GM18867 (cell line): ENCODE data around the gene AK9.
"Not testable (repeated sequence)": the region's sequence is repeated elsewhere in the genome, so short reads cannot be mapped to it uniquely, and the experiment has no call there.

Experiments used
- ATAC-seq: cut with Tn5 transposase; IDR thresholded peaks from one replicate; pipeline ENCODE4 v1.9.1; 2021; ENCODE audit warnings: mild to moderate bottlenecking, moderate library complexity; ENCODE audit not compliant: unreplicated experiment

Gene AK9

GRCh38 chr6:109690737-109691621 lies at the start of gene AK9, which contains the start of gene FIG4:
Gene AK9, minus strand, starts transcription at chr6:109691202. Its CDS starts 15,457 bp downstream, at chr6:109675745.
Gene FIG4, plus strand, starts transcription at chr6:109691296. Its CDS starts 140 bp downstream, at chr6:109691436.
- ATAC-seq: peak; percentile 95

DNA sequence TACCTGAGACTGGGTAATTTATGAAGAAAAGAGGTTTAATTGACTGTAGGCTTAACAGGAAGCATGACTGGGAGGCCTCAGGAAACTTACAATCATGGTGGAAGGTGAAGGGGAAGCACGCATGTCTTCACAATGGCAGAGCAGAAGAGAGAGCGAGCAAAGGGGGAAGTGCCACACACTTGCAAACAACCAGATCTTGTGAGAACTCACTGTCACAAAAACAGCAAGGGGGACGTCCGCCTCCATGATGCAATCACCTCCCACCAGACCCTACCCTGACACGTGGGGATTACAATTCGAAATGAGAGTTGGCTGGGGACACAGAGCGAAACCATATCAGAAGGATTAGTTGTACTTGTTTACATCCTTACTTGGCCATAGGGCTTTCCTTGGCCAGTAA lies 49.8 kb upstream of the AK9 start:
- ATAC-seq: no peak

DNA sequence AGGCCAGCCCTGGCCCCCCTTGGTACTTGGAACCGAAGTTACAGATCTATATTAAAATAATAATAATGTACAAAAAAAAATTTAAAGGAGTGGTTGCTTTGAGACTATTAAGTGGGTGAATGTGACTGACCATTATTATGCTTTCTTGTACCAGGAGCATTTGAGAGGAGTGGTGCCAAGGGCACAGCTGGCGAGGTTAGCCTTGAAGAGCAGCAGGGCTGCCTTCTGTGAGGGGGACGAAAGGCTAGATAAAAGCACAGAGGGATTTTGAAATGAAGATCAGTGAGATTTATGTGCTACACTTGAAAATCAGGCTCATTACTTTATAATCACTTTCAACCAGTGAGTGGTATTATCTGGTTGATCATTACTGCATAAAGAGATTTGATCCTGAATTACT lies 48.7 kb upstream of the AK9 start:
- ATAC-seq: no peak

DNA sequence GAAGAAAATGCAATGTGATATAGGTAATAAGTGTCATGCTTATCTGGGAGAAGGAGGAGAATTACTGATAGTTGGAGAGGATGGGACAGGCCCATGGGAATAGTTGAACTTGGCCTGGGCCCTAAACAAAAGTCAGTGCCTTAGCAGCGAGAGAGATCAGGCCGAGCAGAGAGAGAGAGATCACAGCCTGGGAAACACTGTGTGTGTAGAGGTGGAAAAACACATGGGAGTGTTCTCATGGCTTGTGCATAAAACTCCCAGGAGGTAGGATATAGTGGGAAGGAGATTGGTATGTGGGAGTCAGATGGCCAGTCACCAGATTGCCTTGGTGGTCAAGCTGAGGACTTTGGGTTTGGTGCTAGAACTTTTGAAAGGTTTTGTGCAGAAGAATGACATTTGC lies 47.7 kb upstream of the AK9 start:
- no peak for ATAC-seq

DNA sequence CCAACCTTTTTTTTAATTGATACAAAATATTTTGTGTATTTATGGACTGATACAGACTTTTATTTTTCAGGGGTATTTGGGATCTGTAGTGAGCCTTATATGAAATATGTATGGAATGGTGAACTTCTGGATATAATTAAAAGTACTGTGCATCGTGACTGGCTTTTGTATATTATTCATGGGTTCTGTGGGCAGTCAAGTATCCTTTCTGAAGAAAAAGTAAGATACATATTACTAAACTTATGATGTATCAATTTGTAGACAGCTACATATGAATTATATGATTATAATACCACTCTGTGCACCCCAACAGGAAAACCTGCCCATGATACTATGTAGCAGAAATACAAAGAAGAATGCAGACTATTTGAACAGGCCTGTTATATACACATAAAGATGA lies 47.3 kb upstream of the AK9 start:
- ATAC-seq: no peak

DNA sequence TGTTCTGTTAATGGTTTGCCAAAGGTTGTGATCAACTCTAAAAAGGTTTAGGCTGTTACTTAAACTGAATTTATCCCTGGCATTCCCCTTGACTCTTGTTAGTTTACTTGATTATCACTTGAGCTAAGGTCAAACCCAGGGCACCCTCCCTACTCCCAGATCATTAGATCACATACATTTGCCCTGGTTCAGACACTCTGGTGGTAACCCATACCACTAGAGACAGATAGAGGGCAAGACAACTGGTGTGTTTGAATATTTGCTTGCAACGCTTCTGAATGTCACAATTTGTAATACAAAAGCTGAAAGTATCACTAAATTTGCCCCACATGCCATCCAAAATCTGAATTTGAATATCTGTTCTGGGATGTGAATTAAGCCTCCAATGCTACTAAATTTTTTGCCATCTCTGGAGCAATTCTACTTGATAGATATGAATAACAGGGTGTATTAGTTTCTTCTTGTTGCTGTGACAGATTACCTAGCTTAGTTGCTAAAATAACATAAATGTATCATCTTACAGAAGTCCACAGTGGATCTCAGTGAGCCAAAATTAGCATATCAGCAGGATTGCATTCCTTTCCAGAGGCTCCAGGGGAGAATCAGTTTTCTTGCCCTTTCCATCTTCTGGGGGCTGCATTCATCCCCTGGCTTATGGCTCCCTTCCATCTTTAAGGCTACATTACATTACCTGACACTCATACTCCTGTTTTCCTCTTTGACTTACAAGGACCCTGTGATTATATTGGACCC lies 45.4 kb upstream of the AK9 start:
- ATAC-seq: no peak

DNA sequence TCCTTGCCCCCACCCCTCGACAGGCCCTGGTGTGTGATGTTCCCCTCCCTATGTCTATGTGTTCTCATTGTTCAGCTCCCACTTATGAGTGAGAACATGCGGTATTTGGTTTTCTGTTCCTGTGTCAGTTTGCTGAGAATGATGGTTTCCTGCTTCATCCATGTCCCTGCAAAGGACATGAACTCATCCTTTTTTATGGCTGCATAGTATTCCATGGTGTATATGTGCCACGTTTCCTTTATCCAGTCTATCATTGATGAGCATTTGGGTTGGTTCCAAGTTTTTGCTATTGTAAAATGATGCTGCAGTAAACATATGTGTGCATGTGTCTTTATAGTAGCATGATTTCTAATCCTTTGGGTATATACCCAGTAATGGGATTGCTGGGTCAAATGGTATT lies 34.2 kb upstream of the AK9 start:
- not testable (repeated sequence) for ATAC-seq

DNA sequence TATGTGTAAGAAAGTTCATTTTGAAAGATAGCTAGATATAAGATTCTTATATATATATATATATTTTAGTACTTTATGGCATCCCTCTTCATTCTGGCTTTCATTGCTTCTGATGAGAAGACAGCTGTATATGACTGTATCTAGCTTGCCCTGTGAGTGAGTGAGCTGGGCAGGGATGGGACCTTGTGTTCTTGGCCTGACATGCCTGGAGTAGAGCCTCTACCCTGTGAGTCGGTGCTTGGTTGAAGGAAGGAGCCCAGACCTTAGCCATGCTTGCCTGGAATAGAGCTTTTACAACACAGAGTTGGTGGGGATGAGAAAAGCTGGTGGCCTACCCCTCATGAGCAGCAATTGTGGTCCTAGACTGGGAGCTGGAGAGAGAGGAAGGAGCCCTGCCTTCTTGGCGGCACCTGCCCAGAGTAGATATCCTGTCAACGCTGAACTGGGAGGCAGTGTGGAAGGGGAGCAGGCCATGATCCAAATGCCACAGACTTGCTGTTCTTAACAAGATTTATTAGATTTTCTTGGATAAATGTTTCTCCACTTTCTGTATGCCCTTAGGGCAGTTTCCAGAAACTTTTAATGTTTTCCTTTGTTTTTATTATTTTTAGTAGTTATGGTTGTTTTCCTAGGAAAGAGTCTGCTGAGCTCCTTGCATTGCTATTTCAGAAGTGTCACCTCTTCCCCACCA lies 31.7 kb upstream of the AK9 start:
- ATAC-seq: no peak

DNA sequence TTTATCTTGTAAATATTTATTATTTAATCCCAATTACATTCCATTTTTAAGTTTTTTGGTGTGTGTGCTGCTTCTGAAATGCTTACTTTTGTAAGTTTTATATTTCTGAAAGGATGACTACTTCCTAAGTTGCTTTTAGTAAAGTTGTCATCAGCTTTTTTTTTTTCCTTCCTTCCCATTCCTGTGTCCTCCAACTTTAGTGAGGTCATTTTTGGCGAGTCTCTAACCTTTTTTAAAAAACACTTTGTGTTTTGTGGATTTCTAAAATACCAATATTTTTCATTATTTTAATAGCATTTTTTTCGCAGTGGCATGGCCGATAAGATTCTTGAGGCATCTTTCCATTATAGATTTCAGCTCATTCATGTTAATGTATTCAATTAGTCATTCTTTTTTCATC lies 31.0 kb upstream of the AK9 start:
- no peak for ATAC-seq

DNA sequence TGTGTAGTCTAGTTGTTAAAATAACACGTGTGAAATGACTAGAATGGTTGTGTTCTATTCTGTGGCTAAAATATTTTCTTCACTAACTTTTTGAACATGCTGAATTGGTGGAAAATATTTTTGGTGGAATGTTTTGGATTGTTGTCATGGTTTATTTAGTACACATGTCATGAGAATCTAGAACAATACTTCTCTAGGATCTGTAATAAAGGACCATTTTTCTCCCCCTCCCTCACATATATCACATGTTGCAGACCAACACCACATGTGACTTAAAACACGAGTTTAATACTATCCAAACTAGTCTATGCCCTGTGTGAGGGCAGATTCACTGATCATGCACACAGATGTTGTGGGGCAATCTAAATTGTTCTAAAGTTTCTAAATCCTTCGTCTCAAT lies 29.3 kb upstream of the AK9 start:
- ATAC-seq: no peak

GRCh38 chr6:109718991-109719390 lies 28.0 kb upstream of the AK9 start:
- ATAC-seq: no peak

DNA sequence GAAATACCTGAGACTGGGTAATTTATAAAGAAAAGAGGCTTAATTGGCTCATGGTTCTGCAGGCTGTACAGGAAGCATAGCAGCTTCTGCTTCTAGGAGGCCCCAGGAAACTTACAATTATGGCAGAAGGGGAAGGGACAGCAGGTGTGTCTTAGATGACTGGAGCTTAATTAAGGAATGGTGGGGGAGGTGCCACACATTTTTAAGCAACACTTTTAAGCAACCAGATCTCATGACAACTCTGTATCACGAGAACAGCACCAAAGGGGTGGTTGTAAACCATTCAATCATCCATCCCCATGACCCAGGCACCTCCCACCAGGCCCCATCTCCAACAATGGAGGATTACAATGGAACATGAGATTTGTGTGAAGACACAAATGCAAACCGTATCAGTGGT lies 27.0 kb upstream of the AK9 start:
- ATAC-seq: no peak

DNA sequence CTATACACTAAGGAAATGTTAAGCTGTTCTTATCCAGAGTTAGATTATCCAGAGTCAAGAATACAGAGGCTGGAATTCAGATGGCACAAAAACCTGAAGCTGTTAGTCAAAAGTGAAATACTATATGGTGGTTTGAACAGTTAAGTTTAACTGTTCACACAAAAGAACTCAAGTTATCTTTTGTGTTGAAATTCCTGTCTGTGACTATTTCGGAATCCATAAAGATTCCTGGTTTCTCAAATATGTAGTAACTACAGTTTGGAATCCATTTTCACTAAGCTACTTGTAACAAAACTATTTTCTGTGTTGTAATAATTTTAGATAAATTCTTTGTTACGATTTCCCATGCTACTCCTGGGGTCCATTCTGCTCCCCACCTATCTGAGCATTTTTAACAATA lies 24.6 kb upstream of the AK9 start:
- ATAC-seq: no peak

DNA sequence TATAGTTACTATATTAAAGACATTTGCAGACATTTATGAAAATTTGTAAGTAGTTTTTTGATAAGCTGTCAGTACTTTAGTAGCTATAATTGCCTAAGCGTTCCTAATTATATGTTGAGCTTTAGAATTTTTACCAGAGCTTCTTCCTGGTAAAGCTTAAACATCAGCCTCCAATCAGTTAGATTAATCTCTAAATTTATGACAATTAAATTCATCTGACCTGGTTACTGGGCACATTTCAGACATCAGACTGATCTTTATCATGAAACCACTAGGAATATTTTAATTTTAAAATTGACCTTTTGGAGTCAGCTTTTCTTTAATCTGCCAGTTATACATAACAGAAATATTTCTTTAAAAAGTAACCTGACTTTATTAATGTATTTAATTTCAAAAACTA lies 23.6 kb upstream of the AK9 start:
- no peak for ATAC-seq

DNA sequence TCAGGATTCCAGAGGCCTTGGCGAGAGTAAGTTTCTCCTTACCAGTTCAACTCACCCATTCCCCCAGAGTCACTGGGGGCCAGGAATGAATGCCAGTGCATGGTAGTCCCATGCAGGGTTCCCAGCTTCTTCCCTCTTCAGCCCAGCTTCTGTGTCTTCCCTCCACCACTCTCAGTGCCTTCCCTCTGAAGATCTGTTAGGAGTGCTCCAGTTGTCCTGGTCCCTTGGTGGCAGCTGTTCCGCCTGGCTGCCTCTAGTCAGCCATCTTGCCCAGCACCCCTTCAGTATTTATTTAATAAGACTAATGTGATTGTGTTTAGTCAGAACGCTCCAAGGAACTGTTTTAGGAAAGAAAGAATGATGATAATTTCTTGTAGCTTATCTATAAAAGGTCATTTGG lies 23.2 kb upstream of the AK9 start:
- no peak for ATAC-seq

- no peak for ATAC-seq
These were observed 22.1 kb upstream of the AK9 start for GRCh38 chr6:109713097-109713496.

DNA sequence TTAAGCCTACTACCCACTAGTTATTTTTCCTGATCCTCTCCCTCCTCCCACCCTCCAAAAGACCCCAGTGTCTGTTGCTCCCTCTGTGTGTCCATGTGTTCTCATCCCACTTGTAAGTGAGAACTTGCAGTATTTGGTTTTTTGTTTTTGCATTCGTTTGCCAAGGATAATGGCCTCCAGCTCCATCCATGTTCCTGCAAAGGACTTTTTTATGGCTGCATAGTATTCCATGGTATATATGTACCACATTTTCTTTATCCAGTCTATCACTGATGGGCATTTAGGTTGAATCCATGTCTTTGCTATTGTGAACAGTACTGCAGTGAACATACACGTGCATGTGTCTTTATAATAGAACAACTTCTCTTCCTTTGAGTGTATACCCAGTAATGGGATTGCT lies 17.1 kb upstream of the AK9 start:
- ATAC-seq: not testable (repeated sequence)

DNA sequence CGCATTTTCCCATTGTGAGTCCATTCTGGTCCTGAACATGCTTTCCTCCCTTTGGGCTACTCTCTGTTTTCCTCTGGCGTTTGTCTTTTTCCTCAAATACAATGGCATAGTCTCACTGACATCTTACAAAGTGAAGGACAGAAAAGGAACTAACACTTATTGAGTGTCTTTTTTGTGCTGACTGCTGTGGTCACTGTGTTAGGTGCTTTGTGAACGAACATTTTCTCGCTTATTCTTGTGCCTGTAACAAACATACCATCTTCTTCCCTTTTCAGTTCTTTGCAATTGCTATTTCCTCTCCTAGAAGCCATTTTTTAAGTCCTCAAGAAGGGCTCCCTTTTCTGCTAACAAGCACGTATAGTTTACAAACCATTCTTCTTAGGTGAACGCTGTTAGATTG lies 15.5 kb upstream of the AK9 start:
- ATAC-seq: peak; percentile 34

DNA sequence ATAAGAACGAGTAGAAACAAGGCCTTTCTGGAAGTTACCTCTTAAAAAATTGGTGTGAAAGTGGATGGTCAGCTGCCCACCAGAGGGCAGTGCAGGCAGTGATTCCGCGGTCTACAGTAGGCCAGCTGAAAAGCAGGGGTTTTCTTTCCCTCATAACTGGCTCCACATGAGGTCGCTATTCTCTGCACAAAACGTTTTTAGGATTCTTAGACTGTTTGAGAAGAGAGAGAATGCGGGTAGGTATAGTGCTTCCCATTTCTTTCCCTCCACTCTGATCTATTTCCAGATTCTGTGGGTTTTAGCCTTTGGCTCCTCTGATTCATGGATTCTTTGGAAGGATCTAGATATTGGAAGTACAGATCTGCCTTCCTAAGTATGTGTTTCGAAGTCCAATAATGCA lies 14.3 kb upstream of the AK9 start:
- peak; percentile 92 for ATAC-seq

GRCh38 chr6:109702791-109703190 lies 11.8 kb upstream of the AK9 start:
- ATAC-seq: no peak

- no peak for ATAC-seq
These were observed 10.8 kb upstream of the AK9 start for GRCh38 chr6:109701774-109702173.

GRCh38 chr6:109701221-109701620 lies 10.2 kb upstream of the AK9 start:
- no peak for ATAC-seq
